GM06990 (cell line): ENCODE results near the gene CCDC61.

Experiments
- DNase-seq: peaks from one replicate; pipeline ENCODE4 v3.0.0-alpha.2; 2011; ENCODE audit not compliant: insufficient read length; ENCODE audit errors: extremely low read depth
- H3K27me3 ChIP-seq: replicated peaks from 2 replicates; pipeline ENCODE4 v1.6.0; 2011; ENCODE audit warnings: low read length; ENCODE audit not compliant: control insufficient read depth, insufficient read depth
- H3K36me3 ChIP-seq: 2 replicates; pipeline ENCODE4 v1.5.1; 2011; ENCODE audit warnings: low read length; ENCODE audit not compliant: control insufficient read depth, insufficient read depth
- H3K4me3 ChIP-seq: replicated peaks from 2 replicates; pipeline ENCODE4 v1.5.1; 2011; ENCODE audit warnings: low read depth, mild to moderate bottlenecking, control low read depth, low read length
- TF ChIP-seq, protein P1 (sequence below): IDR thresholded peaks from 2 replicates; pipeline ENCODE4 v1.5.1; 2011; ENCODE audit warnings: low read length, control low read depth, mild to moderate bottlenecking, inconsistent platforms; ENCODE audit not compliant: insufficient read depth, poor library complexity, severe bottlenecking

CCDC61 gene

DNA sequence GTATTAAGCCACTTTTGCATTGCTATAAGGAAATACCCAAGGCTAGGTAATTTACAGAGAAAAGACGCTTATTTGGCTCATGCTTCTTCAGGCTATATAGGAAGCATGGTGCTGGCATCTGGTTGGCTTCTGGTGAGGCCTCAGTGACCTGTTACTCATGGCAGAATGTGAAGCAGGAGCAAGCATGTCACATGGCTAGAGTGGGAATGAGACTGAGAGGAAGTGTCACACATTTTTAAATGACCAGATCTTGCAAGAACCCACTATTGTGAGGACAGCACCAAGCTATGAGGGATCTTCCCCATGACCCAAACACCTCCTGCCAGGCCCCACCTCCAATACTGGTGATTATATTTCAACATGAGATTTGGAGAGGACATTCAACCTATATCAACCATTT lies 71.2 kb downstream of the CCDC61 start:
- H3K4me3 ChIP-seq = no peak overlapping the region
- TF ChIP-seq, protein P1, sequence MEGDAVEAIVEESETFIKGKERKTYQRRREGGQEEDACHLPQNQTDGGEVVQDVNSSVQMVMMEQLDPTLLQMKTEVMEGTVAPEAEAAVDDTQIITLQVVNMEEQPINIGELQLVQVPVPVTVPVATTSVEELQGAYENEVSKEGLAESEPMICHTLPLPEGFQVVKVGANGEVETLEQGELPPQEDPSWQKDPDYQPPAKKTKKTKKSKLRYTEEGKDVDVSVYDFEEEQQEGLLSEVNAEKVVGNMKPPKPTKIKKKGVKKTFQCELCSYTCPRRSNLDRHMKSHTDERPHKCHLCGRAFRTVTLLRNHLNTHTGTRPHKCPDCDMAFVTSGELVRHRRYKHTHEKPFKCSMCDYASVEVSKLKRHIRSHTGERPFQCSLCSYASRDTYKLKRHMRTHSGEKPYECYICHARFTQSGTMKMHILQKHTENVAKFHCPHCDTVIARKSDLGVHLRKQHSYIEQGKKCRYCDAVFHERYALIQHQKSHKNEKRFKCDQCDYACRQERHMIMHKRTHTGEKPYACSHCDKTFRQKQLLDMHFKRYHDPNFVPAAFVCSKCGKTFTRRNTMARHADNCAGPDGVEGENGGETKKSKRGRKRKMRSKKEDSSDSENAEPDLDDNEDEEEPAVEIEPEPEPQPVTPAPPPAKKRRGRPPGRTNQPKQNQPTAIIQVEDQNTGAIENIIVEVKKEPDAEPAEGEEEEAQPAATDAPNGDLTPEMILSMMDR = no peak
- H3K36me3 ChIP-seq = no peaks in the 10 kb centered on the region
- DNase-seq = no peak
- peaks cover 2% of the 10 kb centered on the region for H3K27me3 ChIP-seq

- H3K27me3 ChIP-seq = peaks cover 2% of the 10 kb centered on the region
- no peaks in the 10 kb centered on the region for H3K36me3 ChIP-seq
- no peak for DNase-seq
- TF ChIP-seq, protein P1 = no peak
- H3K4me3 ChIP-seq = no peak overlapping the region
Measured at GRCh38 chr19:46067691-46068090, 72.4 kb downstream of the CCDC61 start.
